ENCODE data around the gene COL1A2.
A peak's percentile ranks its signal among the peaks of the same experiment; 100 is the strongest.

The COL1A2 gene

GRCh38 chr7:94411188-94411466 is 16.4 kb downstream of the COL1A2 start:
- DNase-seq (ENCODE audit: low read depth): no peak

DNA sequence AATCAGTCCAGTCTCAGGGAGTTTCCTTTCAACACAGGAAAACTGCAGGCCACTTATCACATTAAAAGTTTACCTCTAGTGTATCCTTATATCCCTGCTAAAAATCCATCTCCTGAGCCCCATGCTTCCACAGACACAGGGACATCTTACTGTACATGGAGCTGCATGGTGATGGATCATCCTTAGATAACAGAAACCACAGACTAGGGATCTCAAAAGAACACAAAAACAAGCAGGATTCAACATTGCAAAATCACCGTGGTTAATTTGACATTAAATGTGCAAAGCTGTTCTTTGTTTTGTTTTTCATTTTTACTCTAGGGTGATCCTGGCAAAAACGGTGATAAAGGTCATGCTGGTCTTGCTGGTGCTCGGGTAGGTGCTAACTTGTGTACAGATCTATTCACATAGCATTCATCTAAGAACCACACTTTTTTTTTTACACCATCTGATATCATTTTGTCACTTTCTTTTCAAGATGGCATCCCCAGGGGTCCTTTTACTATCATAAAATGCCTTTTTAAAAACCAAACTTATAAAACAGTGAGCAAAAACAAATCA is 18.1 kb downstream of the COL1A2 start:
- no peak for DNase-seq (ENCODE audit: low read depth)

- DNase-seq (ENCODE audit: low read depth): no peak
Observed at GRCh38 chr7:94414481-94414880, 19.8 kb downstream of the COL1A2 start.

- DNase-seq (ENCODE audit: low read depth): no peak
Observed at GRCh38 chr7:94414980-94415379, 20.3 kb downstream of the COL1A2 start.

DNA sequence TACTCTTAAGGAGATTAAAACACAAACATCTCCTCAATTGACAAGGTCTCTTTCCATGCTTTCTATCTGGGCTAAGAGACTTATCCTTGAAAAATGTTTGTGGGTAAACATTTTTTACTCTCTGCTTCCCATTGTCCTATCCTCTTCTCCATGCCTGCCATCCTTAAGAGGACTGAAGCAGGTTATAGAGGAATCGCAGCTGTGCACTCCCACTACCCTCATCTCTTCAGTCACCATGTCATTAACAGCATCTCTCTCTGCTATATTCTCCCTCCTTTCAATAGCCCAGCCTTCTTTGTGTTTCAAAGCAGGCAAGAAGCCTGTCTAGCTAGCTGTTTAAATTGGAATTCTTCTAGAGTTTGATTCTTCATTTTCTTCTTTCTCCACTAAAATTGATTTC is 22.6 kb downstream of the COL1A2 start:
- no peak for DNase-seq (ENCODE audit: low read depth)

- no peak for DNase-seq (ENCODE audit: low read depth)
Observed at GRCh38 chr7:94417901-94418300, 23.2 kb downstream of the COL1A2 start.

GRCh38 chr7:94418851-94419250 is 24.2 kb downstream of the COL1A2 start:
- no peak for DNase-seq (ENCODE audit: low read depth)

DNA sequence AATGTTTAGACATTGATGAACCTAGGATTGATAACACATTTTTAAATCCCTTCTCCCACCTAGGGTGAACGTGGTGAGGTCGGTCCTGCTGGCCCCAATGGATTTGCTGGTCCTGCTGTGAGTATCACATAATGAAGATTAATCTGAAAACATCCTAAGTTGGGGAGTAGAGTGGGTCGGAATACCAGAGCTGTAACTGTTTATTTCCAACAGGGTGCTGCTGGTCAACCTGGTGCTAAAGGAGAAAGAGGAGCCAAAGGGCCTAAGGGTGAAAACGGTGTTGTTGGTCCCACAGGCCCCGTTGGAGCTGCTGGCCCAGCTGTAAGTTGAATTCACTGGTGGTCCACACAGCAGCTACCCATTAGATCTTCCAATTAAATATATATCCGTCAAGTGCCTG is 25.6 kb downstream of the COL1A2 start:
- no peak for DNase-seq (ENCODE audit: low read depth)

DNA sequence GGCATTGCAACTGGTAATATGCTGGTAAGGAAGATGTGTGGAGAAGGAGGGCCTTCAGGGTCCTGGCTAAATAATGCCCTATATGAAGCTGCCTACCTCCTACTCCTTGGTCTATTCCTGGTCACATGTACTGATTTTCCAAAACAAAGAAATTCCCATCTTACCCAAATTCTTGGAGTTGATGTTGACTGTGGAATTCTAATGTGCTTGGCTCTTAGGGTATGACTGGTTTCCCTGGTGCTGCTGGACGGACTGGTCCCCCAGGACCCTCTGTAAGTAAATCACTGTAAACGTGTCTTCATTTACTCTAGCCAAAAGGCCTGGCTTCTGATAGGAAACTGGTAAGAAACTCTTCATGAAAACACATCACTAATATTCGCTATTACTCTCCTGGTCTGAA is 27.0 kb downstream of the COL1A2 start:
- DNase-seq (ENCODE audit: low read depth): no peak

DNA sequence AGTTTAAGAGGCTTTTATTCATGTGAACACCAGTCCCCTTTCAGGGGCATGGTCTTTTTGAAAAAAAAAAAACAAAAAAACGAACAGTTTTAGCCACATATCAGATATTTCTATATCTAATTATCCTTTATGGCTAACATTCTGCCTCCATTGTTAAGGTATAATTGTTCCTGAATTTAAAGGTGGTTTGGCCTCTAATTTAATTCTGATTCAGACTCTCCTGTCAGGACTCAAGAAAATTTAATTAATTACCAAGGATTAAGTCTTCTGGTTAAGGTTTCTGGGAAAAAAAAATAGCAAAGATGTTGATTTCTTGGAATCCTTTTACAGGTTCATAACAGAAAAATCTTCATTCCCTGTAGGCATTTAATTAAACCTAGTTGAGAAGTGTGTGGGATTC is 27.4 kb downstream of the COL1A2 start:
- DNase-seq (ENCODE audit: low read depth): no peak

DNA sequence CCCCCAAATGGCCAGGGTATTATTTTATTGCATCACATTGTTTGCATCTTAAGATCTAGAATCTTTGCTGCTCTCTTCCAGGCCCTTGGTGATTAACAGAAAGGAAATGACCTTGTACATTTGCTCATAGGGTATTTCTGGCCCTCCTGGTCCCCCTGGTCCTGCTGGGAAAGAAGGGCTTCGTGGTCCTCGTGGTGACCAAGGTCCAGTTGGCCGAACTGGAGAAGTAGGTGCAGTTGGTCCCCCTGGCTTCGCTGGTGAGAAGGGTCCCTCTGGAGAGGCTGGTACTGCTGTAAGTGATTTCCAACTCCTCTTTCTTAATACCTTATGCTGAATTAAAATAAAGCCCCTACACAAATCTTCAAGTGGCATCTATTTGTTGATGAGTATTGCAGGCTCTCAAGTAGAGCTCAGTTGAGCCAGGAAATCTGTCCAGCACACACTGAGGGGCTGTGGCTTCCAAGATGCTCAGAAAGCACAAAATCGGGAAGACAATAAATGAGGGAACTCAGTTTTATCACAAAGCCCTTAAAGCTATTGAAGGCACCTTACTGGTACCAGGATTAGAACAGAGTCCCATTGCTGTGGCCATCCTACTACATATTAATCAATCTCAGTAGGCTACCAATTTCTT is 28.2 kb downstream of the COL1A2 start:
- no peak for DNase-seq (ENCODE audit: low read depth)

DNA sequence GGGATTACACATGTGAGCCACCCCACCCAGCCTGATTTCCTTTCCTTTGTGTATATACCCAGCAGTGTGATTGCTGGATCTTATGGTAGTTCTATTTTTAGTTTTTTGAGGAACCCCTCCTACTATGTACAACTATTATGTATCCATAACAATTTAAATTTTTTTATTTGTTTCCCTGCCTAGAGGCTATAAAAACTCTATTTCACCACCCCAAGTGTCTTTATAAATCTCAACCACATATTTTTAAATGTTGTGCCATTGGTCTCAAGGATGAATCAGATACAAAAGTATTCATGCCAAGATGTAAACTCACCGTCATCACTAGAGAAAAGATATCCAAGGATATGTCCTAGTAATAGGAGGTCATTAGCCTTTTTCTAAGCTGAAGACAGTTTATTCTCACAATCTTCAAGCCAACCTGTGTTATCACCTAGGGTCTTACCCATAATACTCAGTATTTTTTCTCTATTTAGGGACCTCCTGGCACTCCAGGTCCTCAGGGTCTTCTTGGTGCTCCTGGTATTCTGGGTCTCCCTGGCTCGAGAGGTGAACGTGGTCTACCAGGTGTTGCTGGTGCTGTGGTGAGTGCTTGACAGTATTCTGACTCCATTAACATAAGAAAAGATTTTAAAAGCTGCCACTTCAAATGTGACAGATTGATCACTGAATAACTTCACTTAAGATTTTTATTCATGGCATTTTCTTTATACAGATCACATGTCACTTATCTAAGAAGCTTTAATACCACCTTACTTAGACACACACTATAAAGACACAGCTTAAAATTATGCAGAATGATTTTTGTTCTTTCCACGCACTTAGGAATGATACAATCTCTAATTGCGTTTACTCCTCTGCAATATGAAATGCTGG is 29.4 kb downstream of the COL1A2 start:
- no peak for DNase-seq (ENCODE audit: low read depth)

DNA sequence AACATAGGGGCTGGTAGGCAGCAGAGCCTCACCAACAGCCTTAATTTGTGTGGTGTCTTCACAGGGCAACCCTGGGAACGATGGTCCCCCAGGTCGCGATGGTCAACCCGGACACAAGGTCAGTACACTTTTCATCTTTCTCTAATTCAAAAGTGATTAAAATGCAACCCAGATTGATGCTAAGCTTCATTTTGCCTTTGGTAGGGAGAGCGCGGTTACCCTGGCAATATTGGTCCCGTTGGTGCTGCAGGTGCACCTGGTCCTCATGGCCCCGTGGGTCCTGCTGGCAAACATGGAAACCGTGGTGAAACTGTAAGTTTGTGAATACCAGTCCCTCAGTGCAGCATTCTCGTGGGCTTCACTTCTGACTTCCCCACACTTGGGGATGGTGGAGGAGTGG is 30.9 kb downstream of the COL1A2 start:
- DNase-seq (ENCODE audit: low read depth): no peak

DNA sequence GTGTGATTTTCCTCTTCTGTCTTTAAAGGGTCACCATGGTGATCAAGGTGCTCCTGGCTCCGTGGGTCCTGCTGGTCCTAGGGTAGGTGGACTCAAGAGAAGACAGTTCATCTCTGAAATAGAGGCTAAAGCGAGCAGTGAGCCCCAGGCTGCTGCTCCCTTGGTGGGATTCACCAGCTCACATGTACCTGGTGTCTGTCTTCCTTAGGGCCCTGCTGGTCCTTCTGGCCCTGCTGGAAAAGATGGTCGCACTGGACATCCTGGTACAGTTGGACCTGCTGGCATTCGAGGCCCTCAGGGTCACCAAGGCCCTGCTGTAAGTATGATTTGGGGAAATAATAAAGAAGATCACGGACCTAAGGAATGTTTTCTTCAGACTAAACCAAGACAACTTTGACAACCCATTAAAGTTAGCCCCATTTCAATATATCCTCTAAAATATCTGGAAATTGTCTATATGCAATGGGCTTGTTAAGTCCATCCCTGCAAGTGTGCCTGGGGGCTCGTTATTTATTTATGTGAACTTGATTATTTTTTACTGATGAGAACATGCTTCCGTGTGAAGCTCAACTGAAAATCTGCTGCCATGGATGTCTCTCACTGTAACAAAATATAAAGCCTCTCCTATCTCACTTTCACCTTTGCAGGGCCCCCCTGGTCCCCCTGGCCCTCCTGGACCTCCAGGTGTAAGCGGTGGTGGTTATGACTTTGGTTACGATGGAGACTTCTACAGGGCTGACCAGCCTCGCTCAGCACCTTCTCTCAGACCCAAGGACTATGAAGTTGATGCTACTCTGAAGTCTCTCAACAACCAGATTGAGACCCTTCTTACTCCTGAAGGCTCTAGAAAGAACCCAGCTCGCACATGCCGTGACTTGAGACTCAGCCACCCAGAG is 32.5 kb downstream of the COL1A2 start:
- DNase-seq (ENCODE audit: low read depth): no peak

DNA sequence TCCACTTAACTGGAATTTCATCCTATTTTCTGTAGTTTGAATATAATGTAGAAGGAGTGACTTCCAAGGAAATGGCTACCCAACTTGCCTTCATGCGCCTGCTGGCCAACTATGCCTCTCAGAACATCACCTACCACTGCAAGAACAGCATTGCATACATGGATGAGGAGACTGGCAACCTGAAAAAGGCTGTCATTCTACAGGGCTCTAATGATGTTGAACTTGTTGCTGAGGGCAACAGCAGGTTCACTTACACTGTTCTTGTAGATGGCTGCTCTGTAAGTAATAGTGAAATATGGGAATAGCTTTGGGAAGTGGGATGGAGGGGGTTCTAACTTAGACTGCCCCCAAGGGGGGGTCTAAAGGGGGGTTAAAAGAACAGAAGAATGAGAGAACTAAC is 34.5 kb downstream of the COL1A2 start:
- no peak for DNase-seq (ENCODE audit: low read depth)

- no peak for DNase-seq (ENCODE audit: low read depth)
Observed at GRCh38 chr7:94431176-94431575, 36.5 kb downstream of the COL1A2 start.

DNA sequence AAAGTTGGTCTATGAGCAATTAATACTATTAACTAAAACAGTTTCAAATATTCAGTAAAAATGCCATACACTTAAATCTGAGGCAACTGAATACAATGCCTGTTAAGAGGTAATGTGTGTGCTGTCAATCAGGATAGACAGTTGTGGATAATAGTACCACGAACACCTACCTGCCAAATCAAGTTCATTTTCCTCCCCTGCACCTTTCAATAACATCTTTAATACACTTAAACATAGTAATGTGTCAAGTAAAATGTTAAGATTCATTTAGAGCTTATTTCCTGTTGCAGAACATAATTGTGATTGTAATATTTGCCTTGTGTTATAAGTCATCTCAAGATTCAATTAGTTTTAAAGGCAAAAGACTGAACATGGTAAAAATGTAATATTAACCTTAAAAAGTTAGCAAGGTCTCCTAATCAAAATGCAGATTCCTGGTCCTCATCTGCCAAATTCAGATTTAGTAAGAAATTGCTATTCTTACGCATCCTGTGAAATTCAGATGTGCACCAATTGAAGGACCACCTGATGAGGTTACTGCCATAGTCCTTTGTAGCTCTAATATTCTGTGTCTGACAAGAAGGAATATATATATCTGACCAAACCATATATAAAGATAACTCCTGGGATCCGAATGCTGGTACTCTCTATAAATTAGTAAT is 37.1 kb downstream of the COL1A2 start:
- DNase-seq (ENCODE audit: low read depth): no peak

DNA sequence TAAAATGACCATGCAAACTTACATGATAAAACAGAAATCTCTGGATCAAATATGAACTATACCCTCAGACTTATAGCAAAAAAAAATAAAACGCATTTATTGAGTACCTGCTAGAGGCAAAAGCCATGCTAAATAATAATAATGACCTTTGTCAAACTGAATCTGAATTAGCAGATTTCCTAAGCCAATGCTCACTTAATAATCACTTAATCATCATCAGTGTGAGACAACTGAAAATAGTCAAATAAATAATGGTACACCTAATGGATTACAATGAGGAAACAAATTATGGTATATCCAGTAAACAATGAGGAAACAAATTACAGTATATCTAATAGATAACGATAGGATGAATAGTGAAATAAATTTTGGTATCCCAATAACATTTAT is 37.6 kb downstream of the COL1A2 start:
- DNase-seq (ENCODE audit: low read depth): no peak

DNA sequence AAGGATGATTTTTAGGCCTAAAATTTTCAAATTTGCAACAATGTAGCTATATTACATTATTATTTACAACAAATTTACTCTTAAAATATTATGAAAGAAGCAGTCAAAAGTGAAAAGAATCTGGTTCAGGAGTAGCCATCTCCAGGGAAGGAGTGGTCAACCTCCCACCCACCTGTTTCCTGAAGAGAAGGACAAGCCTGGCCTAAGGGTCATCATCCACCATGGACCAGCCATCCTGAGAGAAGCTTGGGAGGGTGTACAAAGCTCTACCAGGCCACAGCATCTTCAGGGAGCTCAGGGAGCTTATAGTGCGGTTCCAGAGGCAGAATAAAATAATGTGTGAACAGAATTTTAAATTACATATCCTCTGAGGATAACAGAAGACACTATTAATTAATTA is 38.1 kb downstream of the COL1A2 start:
- DNase-seq (ENCODE audit: low read depth): no peak

DNA sequence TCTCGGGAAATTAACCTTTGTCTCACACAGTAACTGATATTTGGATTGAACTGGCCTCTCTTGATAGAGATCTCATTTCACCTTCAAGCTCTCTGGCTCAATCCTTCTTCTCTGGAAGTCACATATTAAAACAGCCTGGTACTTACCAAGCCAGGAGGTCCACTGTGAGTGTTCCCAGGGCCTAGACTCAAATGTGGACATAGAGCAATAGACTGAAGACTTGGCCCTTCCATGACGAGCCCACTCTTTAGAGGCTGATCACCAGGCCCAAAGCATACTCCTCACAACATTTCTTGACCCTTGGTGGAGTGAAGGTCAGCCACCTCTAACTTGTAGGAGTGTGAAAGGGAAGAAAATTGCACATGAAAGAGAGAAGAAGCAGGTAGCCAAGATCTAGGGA is 38.5 kb downstream of the COL1A2 start:
- DNase-seq (ENCODE audit: low read depth): no peak

DNA sequence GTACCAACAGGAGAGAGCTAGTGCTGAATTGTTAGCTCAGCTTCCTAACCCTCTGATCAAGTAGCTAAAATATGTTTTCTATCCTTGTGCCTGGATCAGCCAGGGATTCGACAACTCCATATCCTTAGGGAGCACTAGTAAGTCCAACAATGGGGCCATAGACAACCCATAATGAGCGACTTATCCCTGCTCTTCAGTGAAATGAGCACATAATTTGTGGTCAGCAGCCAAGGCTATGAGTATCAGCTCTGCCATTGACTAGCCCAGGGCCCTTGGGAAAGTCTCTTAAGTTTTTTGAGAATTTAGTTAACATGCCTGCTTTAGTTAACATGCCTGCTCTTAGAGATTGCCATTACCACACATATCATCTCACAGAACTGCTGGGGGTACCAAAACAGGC is 39.3 kb downstream of the COL1A2 start:
- DNase-seq (ENCODE audit: low read depth): no peak

DNA sequence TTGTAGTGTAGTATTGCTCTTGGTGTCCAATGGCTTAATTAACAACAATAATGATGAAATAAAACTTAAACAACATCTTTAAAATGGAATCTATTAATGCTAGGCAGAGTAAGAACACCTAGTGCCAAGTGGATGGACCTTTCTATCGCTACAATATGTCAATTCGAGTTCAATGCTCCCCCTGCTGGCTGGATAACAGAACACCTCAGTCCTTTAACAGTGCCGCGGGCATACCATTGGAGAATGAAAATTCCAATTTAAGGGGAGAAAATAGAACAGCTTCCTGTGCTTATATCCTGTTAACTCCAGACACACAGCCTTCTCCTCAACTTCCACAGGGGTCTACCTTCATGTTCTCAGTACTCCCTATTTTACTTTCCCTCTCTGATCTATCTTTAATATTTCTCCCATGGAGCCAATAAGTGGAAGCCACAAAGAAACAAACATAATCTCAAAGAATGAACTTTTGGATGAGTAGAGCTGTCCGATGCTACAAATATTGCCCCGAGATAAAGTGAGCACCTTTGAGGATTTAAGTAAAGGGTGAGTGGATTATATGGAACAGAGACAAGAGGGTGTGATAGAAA is 41.4 kb downstream of the COL1A2 start:
- peak; percentile 27 for DNase-seq (ENCODE audit: low read depth)

Measured in stimulated activated CD8-positive, alpha-beta memory T cell treated with anti-CD3 and anti-CD28 coated beads, Interleukin-4, amount 100 ng/mL, for 24 hours (primary cell).